ENCODE results near the gene PRR23E. TPM values are rescaled to one million over a fixed set of nuclear protein-coding genes. Genes with fewer than 3 reads are reported as not detected.

The PRR23E gene
- total and polyA plus RNA-seq, 10 of the 15 experiments (the other 5 are each of a cell fraction or from before 2014, with no cell fraction given), result not detected

GRCh38 chr3:127214975-127215374 is 22.0 kb downstream of the PRR23E start:
- ChIA-PET SMC1A (ENCODE audit: uncharacterized antibody, unreplicated experiment) (interaction anchor here (0.9 to 3.2 kb wide), 8 partner anchors 9 to 151 kb away, joined by 3 to 16 read pairs (median 6); no protein-coding TSS in a partner anchor), POLR2A (interaction anchor here (1.0 to 1.6 kb wide), 4 partner anchors 9 to 14 kb away, joined by 3 to 6 read pairs (median 3); no protein-coding TSS in a partner anchor), RAD21 (ENCODE audit: unreplicated experiment) (interaction anchor here (1.0 to 4.5 kb wide), 5 partner anchors 9 to 93 kb away, joined by 3 to 31 read pairs (median 4); no protein-coding TSS in a partner anchor), CTCF (interaction anchor here (0.6 to 1.9 kb wide), 3 partner anchors 9 to 78 kb away, joined by 4 to 6 read pairs (median 5); no protein-coding TSS in a partner anchor)
- H3K36me3 ChIP-seq (ENCODE audit: control insufficient read depth in 2 of 2, insufficient read depth in 2 of 2, low read length in 1 of 2), result no peaks in the 10 kb centered on the region
- H3K4me2 ChIP-seq (ENCODE audit: control insufficient read depth, insufficient read depth), result no peak overlapping the region
- H4K20me1 ChIP-seq (ENCODE audit: control insufficient read depth, insufficient read depth), result no peaks in the 10 kb centered on the region
- H3K27me3 ChIP-seq (replicated peaks in 1 of 2; ENCODE audit: control insufficient read depth in 2 of 2, insufficient read depth in 2 of 2, low read length in 1 of 2), result no peaks in the 10 kb centered on the region; a peak in 1 of 4 replicates
- H3K4me1 ChIP-seq (ENCODE audit: control insufficient read depth, insufficient read depth, low read length), result peaks cover 3% of the 10 kb centered on the region
- H3K27ac ChIP-seq (ENCODE audit: control insufficient read depth, insufficient read depth), result no peak overlapping the region
- intact Hi-C loops (cut with micrococcal nuclease; ENCODE audit: unreplicated experiment), result no loop called here
- no peak overlapping the region for H2AFZ ChIP-seq (ENCODE audit: control insufficient read depth, low read depth, low read length)
- no TSS peak for BruUV-seq (replicated peaks)
- no peak overlapping the region for H3K4me3 ChIP-seq
- no peaks in the 10 kb centered on the region for H3K9me3 ChIP-seq (replicated peaks; ENCODE audit: control insufficient read depth, insufficient read depth, low read length)
- in situ Hi-C loops (cut with MboI), result no loop called here
- WGBS (ENCODE audit: insufficient coverage, insufficient replicate concordance, low lambda C conversion rate, missing lambda C conversion rate), result 7% methylated on average over 3 of the region's 3 CpGs
- H3K9ac ChIP-seq (ENCODE audit: control insufficient read depth, insufficient read depth, low read length), result no peak overlapping the region
- ATAC-seq (no peak), DNase-seq (ENCODE audit: low read depth, low spot score) (no peak), FAIRE-seq (no peak)
- H3K79me2 ChIP-seq (ENCODE audit: control insufficient read depth, insufficient read depth, low read length), result no peaks in the 10 kb centered on the region
- TF ChIP-seq IKZF1 (conservative IDR thresholded peaks at IDR 0.05), result 0 out of 2 replicates have a peak, but pooled peaks have one; percentile 21
- no peak for TF ChIP-seq IRF3 (IDR thresholded peaks at IDR 0.05)

- CTCF ChIA-PET, result interaction anchor here (0.7 to 1.9 kb wide), 6 partner anchors 10 to 92 kb away, joined by 3 to 6 read pairs (median 4); no protein-coding TSS in a partner anchor
- peak overlapping the region; percentile 43; the same call in 1 of the 2 replicates for H2AFZ ChIP-seq (ENCODE audit: control insufficient read depth, low read depth, low read length)
- H3K9ac ChIP-seq (ENCODE audit: control insufficient read depth, insufficient read depth, low read length), result no peak overlapping the region
- DNase-seq (ENCODE audit: low read depth, low spot score) (no peak), FAIRE-seq (no peak), ATAC-seq (peak; percentile 62)
- peaks cover 8% of the 10 kb centered on the region for H3K4me1 ChIP-seq (ENCODE audit: control insufficient read depth, insufficient read depth, low read length)
- intact Hi-C loops (cut with micrococcal nuclease; ENCODE audit: unreplicated experiment) (no loop called here), in situ Hi-C loops (cut with MboI) (no loop called here)
- no peak overlapping the region for H3K4me3 ChIP-seq
- POLR2A ChIA-PET, result interaction anchor here (0.9 to 1.5 kb wide), 4 partner anchors 11 to 36 kb away, joined by 3 to 6 read pairs (median 4); no protein-coding TSS in a partner anchor
- H3K9me3 ChIP-seq (replicated peaks; ENCODE audit: control insufficient read depth, insufficient read depth, low read length), result no peaks in the 10 kb centered on the region
- H3K27me3 ChIP-seq (replicated peaks in 1 of 2; ENCODE audit: control insufficient read depth in 2 of 2, insufficient read depth in 2 of 2, low read length in 1 of 2), result no peaks in the 10 kb centered on the region; a peak in 1 of 4 replicates
- H3K27ac ChIP-seq (ENCODE audit: control insufficient read depth, insufficient read depth), result no peak overlapping the region
- WGBS (ENCODE audit: insufficient coverage, insufficient replicate concordance, low lambda C conversion rate, missing lambda C conversion rate), result 19% methylated on average over 8 of the region's 8 CpGs
- no peaks in the 10 kb centered on the region for H3K79me2 ChIP-seq (ENCODE audit: control insufficient read depth, insufficient read depth, low read length)
- H3K4me2 ChIP-seq (ENCODE audit: control insufficient read depth, insufficient read depth), result no peak overlapping the region
- RAD21 ChIA-PET (ENCODE audit: unreplicated experiment), result interaction anchor here (0.7 to 4.5 kb wide), 6 partner anchors 8 to 92 kb away, joined by 3 to 31 read pairs (median 6); no protein-coding TSS in a partner anchor
- SMC1A ChIA-PET (ENCODE audit: uncharacterized antibody, unreplicated experiment), result interaction anchor here (0.9 to 3.2 kb wide), 7 partner anchors 11 to 199 kb away, joined by 3 to 17 read pairs (median 9); no protein-coding TSS in a partner anchor
- no TSS peak for BruUV-seq (replicated peaks)
- H3K36me3 ChIP-seq (ENCODE audit: control insufficient read depth in 2 of 2, insufficient read depth in 2 of 2, low read length in 1 of 2), result no peaks in the 10 kb centered on the region
- H4K20me1 ChIP-seq (ENCODE audit: control insufficient read depth, insufficient read depth), result no peaks in the 10 kb centered on the region
- TF ChIP-seq PAX8 (IDR thresholded peaks at IDR 0.05), result 0 out of 2 replicates have a peak, but pooled peaks have one; percentile 58
- TF ChIP-seq ATF3 (IDR thresholded peaks at IDR 0.05; ENCODE audit: borderline replicate concordance, extremely low read depth, low read depth, low read length), result no peak
- peak; percentile 21; the same call in 1 of the 2 replicates for TF ChIP-seq BCL11A (IDR thresholded peaks at IDR 0.05; ENCODE audit: low read depth, low read length)
- TF ChIP-seq FOXM1 (IDR thresholded peaks at IDR 0.05; ENCODE audit: low read depth, low read length), result 0 out of 2 replicates have a peak, but pooled peaks have one; percentile 5
- peak; percentile 54; the same call in 1 of the 2 replicates for TF ChIP-seq PML (IDR thresholded peaks at IDR 0.05; ENCODE audit: low read length)
- peak; percentile 61; the same call in 1 of the 2 replicates for TF ChIP-seq TAF1 (IDR thresholded peaks at IDR 0.05; ENCODE audit: borderline replicate concordance, low read depth, low read length)
- no peak for TF ChIP-seq ZBTB4 (CRISPR knock-in tag; IDR thresholded peaks at IDR 0.05)
- no peak for TF ChIP-seq HDAC2 (IDR thresholded peaks at IDR 0.05)
Measured at GRCh38 chr3:127215714-127216414, 22.9 kb downstream of the PRR23E start.
